Endometrium (tissue), 2 donors: ENCODE data around the gene TMEM234.
A peak's percentile ranks its signal among the peaks of the same experiment; 100 is the strongest.

Experiments used
- FAIRE-seq: peaks from 2 replicates; lab custom pipeline; 2012; peaks lifted over from hg19 to GRCh38; lab: Jason Lieb, UNC
- donor health status: control.
- donor health status: control.

The TMEM234 gene

DNA sequence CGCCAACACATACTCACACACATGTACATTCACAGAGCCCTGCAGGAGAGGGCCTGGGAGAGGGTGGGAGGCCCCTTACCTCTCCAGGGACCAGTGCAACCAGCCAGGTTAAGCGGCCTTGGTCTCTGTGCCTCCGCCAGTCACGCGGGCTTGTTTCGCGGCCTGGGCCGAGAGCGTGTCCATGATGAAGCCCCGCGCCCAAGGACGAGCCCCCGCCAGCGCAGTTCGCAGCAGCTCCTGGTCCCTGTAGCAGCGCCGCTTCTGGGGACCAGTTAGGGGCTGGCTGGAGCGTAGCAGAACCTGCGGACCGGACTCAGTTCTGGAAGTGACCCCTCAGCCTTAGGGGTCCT is 17.6 kb upstream of the TMEM234 start:
- FAIRE-seq: no peak

DNA sequence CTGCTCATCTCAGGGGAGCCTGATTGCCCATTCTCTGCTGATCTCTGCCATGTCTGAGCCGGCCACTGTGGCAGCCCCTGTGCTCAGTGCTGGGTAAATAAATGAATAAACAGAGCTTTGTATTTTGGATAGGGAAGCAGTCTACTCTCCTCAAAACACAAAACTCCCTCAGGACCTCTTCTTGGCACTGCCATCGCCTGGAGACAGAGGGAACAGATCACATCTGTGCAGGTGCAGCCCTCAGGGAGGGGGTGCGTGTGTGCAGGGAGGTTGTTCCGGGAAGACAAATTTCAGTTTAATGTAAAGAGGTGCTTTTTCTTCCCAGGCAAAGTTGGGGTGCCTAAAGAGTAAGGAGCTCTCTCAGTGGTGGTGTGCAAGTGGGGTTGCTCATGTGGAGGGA is 17.2 kb upstream of the TMEM234 start:
- no peak for FAIRE-seq

DNA sequence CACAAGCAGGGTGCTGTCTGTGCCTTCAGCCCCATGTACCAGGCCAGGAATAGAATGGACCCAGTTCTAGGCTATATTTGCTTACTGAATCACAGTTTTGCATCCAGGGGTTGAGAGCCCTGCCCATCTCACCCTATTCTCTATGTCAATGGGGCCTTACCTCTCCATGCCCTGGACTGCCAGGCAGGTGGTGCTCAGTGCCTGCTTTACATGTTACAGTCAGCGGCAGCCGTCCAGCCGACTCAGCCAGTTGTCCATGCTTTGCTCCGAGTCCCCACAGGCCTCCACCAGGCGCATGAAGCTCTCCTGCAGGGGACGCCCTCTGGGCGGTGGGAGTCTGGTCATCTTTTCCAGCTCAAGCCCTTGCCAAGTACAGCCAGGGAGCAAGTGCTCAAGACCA is 12.6 kb upstream of the TMEM234 start:
- FAIRE-seq: no peak

GRCh38 chr1:32232558-32233304 is 10.6 kb upstream of the TMEM234 start:
- FAIRE-seq: no peak

DNA sequence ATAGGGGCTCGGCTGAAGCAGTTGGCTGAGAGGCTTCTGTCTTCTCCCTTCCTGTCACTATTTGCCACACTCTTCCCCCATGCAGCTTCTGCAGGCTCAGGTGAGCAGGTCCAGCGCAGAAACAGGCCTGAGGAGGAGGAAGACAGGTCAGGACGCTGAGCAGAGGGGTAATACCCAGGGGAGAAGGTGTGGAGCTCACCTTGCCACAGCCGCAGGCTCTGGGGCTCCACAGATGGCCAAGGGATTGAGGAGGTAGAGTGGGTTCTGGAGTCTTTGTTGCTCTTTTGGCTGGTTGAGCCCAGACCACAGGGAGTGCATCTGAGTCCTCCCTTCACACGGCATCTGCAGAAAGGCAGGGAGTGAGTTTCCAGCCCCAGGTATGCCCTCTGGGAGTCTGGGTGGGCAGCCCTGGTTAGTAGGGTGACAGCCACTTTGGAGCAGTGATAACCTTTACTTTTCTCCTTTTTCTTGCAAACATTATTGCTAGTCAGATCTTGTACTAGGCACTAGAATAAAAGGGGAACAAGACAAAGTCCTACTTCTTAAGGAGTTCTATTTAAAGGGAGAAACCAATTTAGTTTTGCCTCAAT is 9.8 kb upstream of the TMEM234 start:
- FAIRE-seq: no peak

- no peak for FAIRE-seq
These were observed 6.6 kb upstream of the TMEM234 start for GRCh38 chr1:32228771-32229170.

DNA sequence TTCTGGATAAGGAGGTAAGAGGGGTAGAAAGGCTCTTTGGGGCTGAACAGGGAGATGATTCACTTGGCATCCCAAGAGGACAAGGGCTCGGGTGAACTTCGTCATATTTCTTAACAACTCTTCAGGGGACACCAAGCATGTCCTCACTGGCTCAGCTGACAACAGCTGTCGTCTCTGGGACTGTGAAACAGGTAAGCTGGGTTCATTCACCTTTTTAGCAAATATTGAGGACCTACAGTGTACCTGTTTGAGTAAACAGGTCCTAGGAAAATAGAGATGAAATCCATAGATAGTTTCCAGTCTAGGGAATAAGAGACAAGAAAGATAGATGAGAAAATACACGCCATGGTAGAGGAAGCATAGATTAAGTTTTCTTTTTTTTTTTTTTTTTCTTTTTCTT is 2.1 kb upstream of the TMEM234 start:
- FAIRE-seq: no peak

DNA sequence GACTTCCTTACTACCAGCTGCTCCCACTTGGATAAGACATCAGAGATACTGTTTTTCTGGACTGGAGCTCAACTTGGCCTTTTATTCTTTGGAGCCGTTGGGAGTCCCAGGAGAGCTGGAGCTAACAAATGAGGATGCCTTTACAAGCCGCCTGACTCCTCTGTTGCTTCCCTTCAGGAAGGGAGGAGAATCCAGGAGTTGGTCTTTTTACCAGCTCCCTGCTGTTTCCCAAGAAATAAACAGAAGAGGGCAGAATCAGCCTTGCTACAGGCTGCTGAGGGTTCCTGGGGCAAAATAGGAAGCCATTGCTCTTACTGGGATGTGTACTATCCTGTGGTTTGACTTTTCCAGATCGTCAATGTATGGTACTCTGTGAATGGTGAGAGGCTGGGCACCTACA is 1.5 kb upstream of the TMEM234 start:
- FAIRE-seq: no peak

DNA sequence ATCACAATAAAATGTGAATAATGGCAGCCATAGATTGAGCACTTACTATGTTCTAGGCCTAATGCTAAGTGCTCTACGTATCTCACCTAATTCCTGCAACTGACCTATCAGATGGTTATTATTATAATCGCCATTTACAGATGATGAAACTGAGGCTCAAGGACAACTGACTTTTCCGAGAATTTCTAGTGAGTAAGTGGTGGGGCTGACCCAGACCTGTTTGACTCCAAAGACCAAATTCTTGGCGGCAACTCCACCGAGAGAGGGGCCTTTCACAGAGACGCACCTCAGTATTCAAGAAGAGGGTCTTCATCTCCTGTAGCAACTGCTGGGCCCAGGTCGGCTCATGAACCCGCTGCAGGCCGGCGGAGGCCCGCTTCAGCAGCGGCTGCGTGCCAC is 573 bp downstream of the TMEM234 start:
- FAIRE-seq: no peak

DNA sequence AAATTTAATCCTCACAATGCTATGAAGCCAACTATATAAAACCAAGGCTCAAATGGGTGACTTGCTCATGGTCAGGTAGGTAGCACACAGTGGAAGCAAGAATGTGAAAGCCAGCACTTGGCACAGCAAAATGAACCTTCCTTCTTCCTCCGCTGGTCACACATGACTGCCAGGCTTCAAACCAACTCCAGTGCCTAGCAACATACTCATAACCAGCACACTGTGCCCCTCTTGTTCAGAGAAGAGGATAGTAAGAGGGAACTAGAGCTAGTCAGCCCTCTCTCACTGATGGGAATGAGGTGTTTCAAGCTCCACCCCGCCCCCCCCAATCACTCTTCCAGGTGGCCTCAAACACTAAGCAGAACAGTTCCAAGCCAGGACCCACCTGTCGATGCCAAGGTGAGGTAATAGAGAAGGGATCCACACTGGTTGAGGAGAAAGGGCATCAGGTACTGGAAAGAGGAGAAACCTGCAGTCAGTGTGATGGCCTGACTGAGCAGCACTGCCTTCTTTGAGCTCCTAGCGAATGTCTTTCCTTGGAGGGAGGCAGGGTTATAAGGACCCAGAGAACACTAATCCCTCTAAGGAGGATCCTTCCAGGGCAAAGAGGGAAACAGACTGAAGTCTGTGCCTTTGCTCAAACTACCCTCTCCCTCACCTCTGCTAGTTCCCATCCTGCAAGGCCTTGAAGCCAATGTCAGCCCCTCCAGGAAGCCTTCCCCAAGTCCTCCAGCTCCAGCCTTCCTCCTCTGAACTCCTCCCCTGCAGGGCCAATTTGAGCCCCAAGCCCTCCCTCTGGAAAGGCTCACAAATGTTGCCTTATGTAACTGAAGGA is 1.2 kb downstream of the TMEM234 start:
- no peak for FAIRE-seq

GRCh38 chr1:32219022-32219421 is 3.1 kb downstream of the TMEM234 start:
- peak; percentile 84 for FAIRE-seq

- FAIRE-seq: no peak
These were observed 5.6 kb downstream of the TMEM234 start for GRCh38 chr1:32216566-32216965.

GRCh38 chr1:32215629-32216480 is 6.3 kb downstream of the TMEM234 start:
- no peak for FAIRE-seq

DNA sequence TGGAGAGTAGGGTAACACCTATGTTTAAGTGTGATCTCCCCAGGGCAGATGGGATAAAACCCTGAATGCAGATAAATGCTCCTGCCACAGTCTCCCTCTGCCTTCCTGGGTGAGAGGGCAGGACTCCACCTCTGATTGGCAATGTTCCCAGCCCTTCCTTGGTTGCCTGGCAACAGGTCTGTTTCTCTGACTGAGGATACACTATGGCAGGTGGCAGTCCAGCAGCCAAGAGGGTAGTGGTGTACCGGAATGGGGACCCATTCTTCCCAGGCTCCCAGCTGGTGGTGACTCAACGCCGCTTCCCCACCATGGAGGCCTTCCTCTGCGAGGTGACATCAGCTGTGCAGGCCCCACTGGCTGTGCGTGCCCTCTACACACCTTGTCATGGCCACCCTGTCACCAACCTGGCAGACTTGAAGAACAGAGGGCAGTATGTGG is 13.2 kb downstream of the TMEM234 start, which contains the start of gene DCDC2B:
Gene DCDC2B (plus strand): TSS at position 199 of the 438 bp plus-strand sequence. CDS start 5 bp downstream, at position 204.
- FAIRE-seq: no peak

GRCh38 chr1:32208469-32208868 is 13.7 kb downstream of the TMEM234 start:
- FAIRE-seq: no peak

- no peak for FAIRE-seq
These were observed 16.5 kb downstream of the TMEM234 start, which contains the start of gene IQCC for GRCh38 chr1:32205401-32206370. TSS of gene IQCC (plus strand) at chr1:32205671. CDS start at chr1:32205682, 11 bp downstream.

- FAIRE-seq: no peak
These were observed 17.2 kb downstream of the TMEM234 start for GRCh38 chr1:32204943-32205361.

GRCh38 chr1:32201011-32201855 is 20.9 kb downstream of the TMEM234 start:
- no peak for FAIRE-seq

- no peak for FAIRE-seq
These were observed 21.7 kb downstream of the TMEM234 start, which contains the start of gene CCDC28B for GRCh38 chr1:32200226-32201010. TSS of gene CCDC28B (plus strand) at chr1:32200595. CDS start at chr1:32201936, 1,341 bp downstream.
